Stimulated activated naive CD8-positive, alpha-beta T cell treated with anti-CD3 and anti-CD28 coated beads, Interleukin-15, Interleukin-2, amounts not matched to agents 100 ng/mL and 50 ng/mL, for 24 hours (primary cell): ENCODE data around the gene NOP53.
"Not testable (repeated sequence)": the region's sequence is repeated elsewhere in the genome, so short reads cannot be mapped to it uniquely, and the experiment has no call there.

ENCODE experiments used
- H3K27ac Mint-ChIP-seq: one replicate; pipeline ENCODE4 v1.8.0; 2021; ENCODE audit warnings: mild to moderate bottlenecking, mixed read lengths
- H3K27me3 Mint-ChIP-seq: one replicate; pipeline ENCODE4 v1.8.0; 2021; ENCODE audit warnings: mixed read lengths
- H3K36me3 Mint-ChIP-seq: one replicate; pipeline ENCODE4 v1.8.0; 2021; ENCODE audit warnings: low read depth, mixed read lengths
- H3K4me1 Mint-ChIP-seq: one replicate; pipeline ENCODE4 v1.8.0; 2021; ENCODE audit warnings: low read depth, mixed read lengths
- H3K4me3 Mint-ChIP-seq: one replicate; pipeline ENCODE4 v1.8.0; 2021; ENCODE audit warnings: mild to moderate bottlenecking, mixed read lengths
- H3K9me3 Mint-ChIP-seq: one replicate; pipeline ENCODE4 v1.8.0; 2021; ENCODE audit warnings: mixed read lengths

Gene NOP53

GRCh38 chr19:47755762-47756626 is 10.6 kb downstream of the NOP53 start:
- Mint-ChIP-seq H3K9me3 (no peaks in the 10 kb centered on the region), H3K27me3 (no peaks in the 10 kb centered on the region), H3K4me3 (no peak overlapping the region), H3K4me1 (no peaks in the 10 kb centered on the region), H3K27ac (no peak overlapping the region), H3K36me3 (peaks cover 61% of the 10 kb centered on the region)

DNA sequence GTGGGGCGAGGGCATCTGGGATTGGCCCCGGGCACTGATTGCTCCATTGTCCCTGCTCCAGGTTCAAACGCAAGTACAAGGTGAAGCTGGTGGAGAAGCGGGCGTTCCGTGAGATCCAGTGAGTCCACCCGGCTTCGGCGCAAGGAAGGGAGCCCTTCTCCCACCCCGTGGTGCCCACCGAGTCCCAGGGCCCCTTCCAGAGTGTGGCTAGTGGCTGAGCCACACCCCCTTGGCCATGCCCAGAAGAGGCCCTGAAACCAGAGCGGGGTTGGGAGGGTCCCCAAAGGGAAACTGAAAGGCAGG is 11.2 kb downstream of the NOP53 start:
- peaks cover 56% of the 10 kb centered on the region for H3K36me3 Mint-ChIP-seq
- H3K9me3 Mint-ChIP-seq: no peaks in the 10 kb centered on the region
- no peaks in the 10 kb centered on the region for H3K4me1 Mint-ChIP-seq

GRCh38 chr19:47756953-47757608 is 11.7 kb downstream of the NOP53 start:
- Mint-ChIP-seq H3K9me3 (no peaks in the 10 kb centered on the region), H3K4me1 (no peaks in the 10 kb centered on the region), H3K27ac (no peak overlapping the region), H3K4me3 (no peak overlapping the region), H3K36me3 (peaks cover 54% of the 10 kb centered on the region), H3K27me3 (no peaks in the 10 kb centered on the region)

More for the DNA sequence above, 11.2 kb downstream of the NOP53 start:
- no peak overlapping the region for H3K27ac Mint-ChIP-seq
- H3K4me3 Mint-ChIP-seq: no peak overlapping the region
- no peaks in the 10 kb centered on the region for H3K27me3 Mint-ChIP-seq

GRCh38 chr19:47757617-47758442 is 12.5 kb downstream of the NOP53 start:
- Mint-ChIP-seq H3K4me3 (no peak overlapping the region), H3K36me3 (peaks cover 48% of the 10 kb centered on the region), H3K4me1 (no peaks in the 10 kb centered on the region), H3K9me3 (no peaks in the 10 kb centered on the region), H3K27ac (no peak overlapping the region), H3K27me3 (no peaks in the 10 kb centered on the region)

- no peak overlapping the region for H3K27ac Mint-ChIP-seq
- no peak overlapping the region for H3K4me3 Mint-ChIP-seq
- no peaks in the 10 kb centered on the region for H3K27me3 Mint-ChIP-seq
- H3K36me3 Mint-ChIP-seq: peaks cover 43% of the 10 kb centered on the region
- H3K9me3 Mint-ChIP-seq: no peaks in the 10 kb centered on the region
- H3K4me1 Mint-ChIP-seq: no peaks in the 10 kb centered on the region
Observed at GRCh38 chr19:47758443-47758804, 13.1 kb downstream of the NOP53 start.

DNA sequence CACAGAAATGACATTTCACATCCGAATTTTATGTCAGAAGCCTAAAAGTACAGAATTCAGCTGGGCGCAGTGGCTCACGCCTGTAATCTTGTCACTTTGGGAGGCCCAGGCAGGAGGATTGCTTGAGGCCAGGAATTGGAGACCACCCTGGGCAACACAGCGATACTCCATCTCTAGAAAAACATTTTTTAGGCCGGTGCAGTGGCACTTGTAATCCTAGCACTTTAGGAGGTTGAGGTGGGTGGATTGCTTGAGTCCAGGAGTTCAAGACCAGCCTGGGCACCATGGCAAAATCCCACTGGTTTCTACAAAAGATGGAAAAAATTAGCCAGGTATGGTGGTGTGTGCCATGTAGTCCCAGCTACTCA is 15.3 kb downstream of the NOP53 start:
- H3K4me1 Mint-ChIP-seq: peaks cover 3% of the 10 kb centered on the region
- H3K4me3 Mint-ChIP-seq: no peak overlapping the region
- no peaks in the 10 kb centered on the region for H3K27me3 Mint-ChIP-seq
- no peaks in the 10 kb centered on the region for H3K9me3 Mint-ChIP-seq
- peaks cover 34% of the 10 kb centered on the region for H3K36me3 Mint-ChIP-seq
- no peak overlapping the region for H3K27ac Mint-ChIP-seq

GRCh38 chr19:47761566-47761965 is 16.2 kb downstream of the NOP53 start:
- no peak overlapping the region for H3K27ac Mint-ChIP-seq
- H3K9me3 Mint-ChIP-seq: no peaks in the 10 kb centered on the region
- H3K4me3 Mint-ChIP-seq: no peak overlapping the region
- no peaks in the 10 kb centered on the region for H3K27me3 Mint-ChIP-seq
- H3K36me3 Mint-ChIP-seq: peaks cover 30% of the 10 kb centered on the region
- peaks cover 3% of the 10 kb centered on the region for H3K4me1 Mint-ChIP-seq

- no peaks in the 10 kb centered on the region for H3K27me3 Mint-ChIP-seq
Observed at GRCh38 chr19:47762151-47762550, 16.8 kb downstream of the NOP53 start.

DNA sequence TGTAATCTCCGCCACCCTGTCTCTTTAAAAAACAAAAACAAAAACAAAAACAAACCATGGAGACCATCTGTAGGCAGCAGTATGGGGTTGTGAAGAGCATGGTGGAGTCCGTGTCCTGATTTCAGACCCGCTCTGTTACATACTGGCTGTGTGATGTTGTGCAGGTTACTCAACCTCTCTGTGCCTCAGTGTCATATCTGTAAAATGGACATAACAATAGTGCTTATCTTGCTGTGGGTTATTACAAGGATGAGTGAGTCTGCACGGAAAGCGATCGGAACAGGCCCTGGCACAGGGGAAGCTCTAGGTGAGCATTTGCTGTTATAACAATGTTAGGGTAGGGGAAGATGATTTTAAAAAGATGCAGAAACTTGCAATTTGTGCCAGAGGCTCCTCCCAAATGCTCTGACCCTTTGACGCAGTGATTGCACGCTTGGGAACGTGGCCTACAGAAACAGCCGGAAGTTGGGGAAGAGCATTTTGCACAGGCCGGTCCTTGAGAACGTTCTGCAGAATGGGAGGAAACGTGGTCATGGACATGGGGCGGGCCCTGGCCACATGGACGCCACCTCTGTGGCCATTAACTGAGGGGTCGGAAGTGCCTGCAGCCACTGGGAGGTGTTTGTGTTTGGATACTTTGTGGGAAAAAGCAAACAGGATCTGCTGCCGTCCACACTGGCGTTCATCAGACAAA is 17.4 kb downstream of the NOP53 start:
- Mint-ChIP-seq H3K4me3 (no peak overlapping the region), H3K36me3 (peaks cover 19% of the 10 kb centered on the region), H3K27me3 (no peaks in the 10 kb centered on the region), H3K27ac (no peak overlapping the region), H3K9me3 (no peaks in the 10 kb centered on the region), H3K4me1 (peaks cover 3% of the 10 kb centered on the region)

More at GRCh38 chr19:47762151-47762550, 16.8 kb downstream of the NOP53 start:
- Mint-ChIP-seq H3K27ac (no peak overlapping the region), H3K4me3 (no peak overlapping the region), H3K36me3 (peaks cover 24% of the 10 kb centered on the region), H3K4me1 (peaks cover 3% of the 10 kb centered on the region), H3K9me3 (no peaks in the 10 kb centered on the region)

DNA sequence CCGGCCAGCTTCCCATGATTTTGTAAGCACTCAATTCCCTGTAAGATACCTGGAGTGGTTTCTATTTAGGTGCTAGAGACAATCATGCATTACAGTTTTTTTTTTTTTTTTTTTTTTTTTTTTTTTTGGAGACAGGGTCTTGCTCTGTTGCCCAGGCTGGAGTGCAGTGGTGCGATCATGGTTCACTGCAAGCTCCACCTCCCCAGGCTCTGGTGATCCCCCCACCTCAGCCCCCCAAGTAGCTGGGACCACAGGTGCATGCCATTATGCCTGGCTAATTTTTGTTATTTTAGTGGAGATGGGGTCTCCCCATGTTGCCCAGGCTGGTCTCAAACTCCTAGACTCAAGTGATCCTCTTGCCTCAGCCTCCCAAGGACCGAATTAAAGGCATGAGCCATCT is 19.4 kb downstream of the NOP53 start:
- H3K4me3 Mint-ChIP-seq, H3K9me3 Mint-ChIP-seq, H3K36me3 Mint-ChIP-seq, H3K27me3 Mint-ChIP-seq, H3K27ac Mint-ChIP-seq, H3K4me1 Mint-ChIP-seq: not testable (repeated sequence)

DNA sequence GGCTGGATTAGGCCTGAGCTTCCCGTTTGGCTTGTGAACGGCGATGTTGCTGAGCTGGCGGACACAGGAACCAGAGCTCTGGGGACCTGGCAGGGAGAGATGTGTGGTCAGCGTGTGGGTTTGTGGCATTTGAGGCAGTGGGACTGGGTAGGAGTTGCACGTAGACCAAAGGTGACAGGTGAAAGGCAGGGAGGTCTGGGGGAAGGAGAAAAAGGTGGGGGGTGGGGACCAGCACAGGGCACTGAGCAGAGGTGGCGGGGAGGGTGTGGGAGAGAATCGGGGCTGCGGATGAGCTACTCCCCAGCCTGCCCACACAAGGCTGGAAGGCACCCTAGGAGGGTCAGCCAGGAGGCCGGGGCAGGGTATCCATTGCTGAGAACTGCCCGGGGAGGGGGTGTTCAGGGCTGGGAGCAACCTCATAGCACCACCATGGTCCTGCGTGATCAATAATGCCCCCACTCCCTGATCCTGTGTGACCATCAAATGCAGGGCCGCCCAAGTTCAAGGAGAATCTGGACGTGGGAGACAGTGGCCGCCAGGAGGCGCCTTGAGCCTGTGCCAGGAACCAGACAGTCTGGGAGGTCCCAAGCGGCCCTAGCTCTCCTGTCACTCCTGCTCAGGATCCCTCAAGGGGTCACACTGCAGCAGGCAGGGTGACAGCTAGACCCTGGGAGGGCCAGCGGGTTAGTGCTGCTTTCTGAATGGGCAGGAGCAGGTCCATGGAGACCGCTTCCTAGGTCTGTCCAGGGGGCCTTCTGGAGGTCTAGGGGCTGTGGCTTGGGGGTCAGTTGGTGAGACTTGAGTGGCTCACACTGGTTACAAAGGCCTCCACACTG is 20.4 kb downstream of the NOP53 start:
- Mint-ChIP-seq H3K36me3 (no peaks in the 10 kb centered on the region), H3K27me3 (no peaks in the 10 kb centered on the region), H3K4me1 (peaks cover 3% of the 10 kb centered on the region), H3K27ac (no peak overlapping the region), H3K4me3 (no peak overlapping the region), H3K9me3 (no peaks in the 10 kb centered on the region)

DNA sequence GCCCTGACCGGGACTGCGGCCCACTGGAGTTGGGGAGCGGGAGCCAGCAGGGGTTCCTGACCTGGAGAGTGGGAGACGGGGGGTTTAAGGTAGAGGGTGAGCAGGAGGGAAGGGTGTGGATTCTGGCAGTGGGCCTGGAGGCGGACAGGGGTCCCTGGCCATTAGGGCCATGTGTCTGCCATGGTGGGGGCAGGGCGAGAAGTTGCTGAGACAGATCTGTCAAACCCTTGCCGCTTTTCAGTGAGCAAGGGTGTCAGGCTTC is 20.9 kb downstream of the NOP53 start:
- Mint-ChIP-seq H3K27me3 (no peaks in the 10 kb centered on the region), H3K27ac (no peak overlapping the region), H3K9me3 (no peaks in the 10 kb centered on the region), H3K36me3 (no peaks in the 10 kb centered on the region), H3K4me3 (no peak overlapping the region), H3K4me1 (peaks cover 3% of the 10 kb centered on the region)

GRCh38 chr19:47766670-47767069 is 21.3 kb downstream of the NOP53 start:
- no peaks in the 10 kb centered on the region for H3K9me3 Mint-ChIP-seq
- H3K27ac Mint-ChIP-seq: no peak overlapping the region
- no peak overlapping the region for H3K4me3 Mint-ChIP-seq

GRCh38 chr19:47767349-47767748 is 22.0 kb downstream of the NOP53 start:
- Mint-ChIP-seq H3K4me1 (peaks cover 3% of the 10 kb centered on the region), H3K27me3 (no peaks in the 10 kb centered on the region), H3K36me3 (no peaks in the 10 kb centered on the region), H3K9me3 (no peaks in the 10 kb centered on the region), H3K4me3 (no peak overlapping the region), H3K27ac (no peak overlapping the region)

More at GRCh38 chr19:47766670-47767069, 21.3 kb downstream of the NOP53 start:
- Mint-ChIP-seq H3K36me3 (no peaks in the 10 kb centered on the region), H3K4me1 (peaks cover 3% of the 10 kb centered on the region), H3K27me3 (no peaks in the 10 kb centered on the region)
